Body of pancreas (tissue), 4 donors: Measurements from ENCODE around the gene PRR9. TPM values are rescaled to one million over a fixed set of nuclear protein-coding genes. Genes with fewer than 3 reads are reported as not detected.
A peak's percentile ranks its signal among the peaks of the same experiment; 100 is the strongest.

ENCODE experiments used
- ATAC-seq: fragments of 150-250 bp; one replicate; pipeline ENCODE4 v1.9.1; 2016
- DNase-seq, 4 donors: peaks; one replicate each; pipeline ENCODE4 v3.0.0-alpha.2; 2019
- H3K27ac ChIP-seq, 4 donors: fragments of 200-600 bp; sonication (generic); 1 replicate in 3 of 4; 2 replicates in 1 of 4; pipeline versions ENCODE4 v1.5.1 to v1.6.1; 2016 to 2019; ENCODE audit warnings: mild to moderate bottlenecking in 1 of 4, mixed read lengths in 1 of 4, moderate library complexity in 1 of 4
- H3K27me3 ChIP-seq, 2 donors: fragments of 200-600 bp; sonication (generic); one replicate each; pipeline ENCODE4 v1.6.0; 2016; ENCODE audit warnings: mild to moderate bottlenecking in 1 of 2
- H3K36me3 ChIP-seq, 2 donors: fragments of 200-600 bp; sonication (generic); replicated peaks in 1 of 2; 2 replicates each; pipeline ENCODE4 v1.5.1; 2016; ENCODE audit warnings: low read depth in 2 of 2; ENCODE audit not compliant: insufficient read depth in 1 of 2
- H3K4me1 ChIP-seq: fragments of 200-600 bp; sonication (generic); one replicate; pipeline ENCODE4 v1.6.0; 2016
- H3K4me3 ChIP-seq, 2 donors: fragments of 200-600 bp; sonication (generic); 1 replicate in 1 of 2; 2 replicates in 1 of 2; pipeline ENCODE4 v1.5.1; 2016 to 2019
- H3K9me3 ChIP-seq, 3 donors: fragments of 200-600 bp; sonication (generic); 1 replicate in 2 of 3; 2 replicates in 1 of 3; pipeline ENCODE4 v1.5.1; 2016
- CTCF ChIP-seq, 7 experiments: fragments of 450-650 bp in 4 of 7; fragments of 200-600 bp in 3 of 7; sonication (generic) in 3 of 7; IDR thresholded peaks; one replicate each; pipeline ENCODE4 v1.5.1; 2016 to 2019; ENCODE audit warnings: antibody characterized with exemption in 7 of 7
- POLR2A ChIP-seq, 3 donors: fragments of 450-650 bp; IDR thresholded peaks; one replicate each; pipeline ENCODE4 v1.6.1; 2016; ENCODE audit warnings: antibody characterized with exemption in 3 of 3, mild to moderate bottlenecking in 2 of 3
- WGBS, 2 donors: methylation state at CpG; one replicate each; pipeline ENCODE4 v1.1.5; 2017; 5-methylcytosine and 5-hydroxymethylcytosine counted together
- intact Hi-C: fragments of 100-400 bp; cut with DNase I; formaldehyde crosslinking; loops from one replicate; pipeline ENCODE4 v1.15.1; 2023
- total RNA-seq, 2 donors: library from RNA; depleted of rRNA; stranded (reverse); fragments of >200 nt; gene quantifications; one replicate each; pipeline ENCODE4 v1.1.0, GENCODE V29; 2016

The PRR9 gene
- total RNA-seq, 2 donors from 2014 or later = not detected

GRCh38 chr1:153261281-153262069 lies 44.1 kb downstream of the PRR9 start:
- peaks cover 5 to 32% of the 10 kb centered on the region in 2 donors for H3K27me3 ChIP-seq
- no peaks in the 10 kb centered on the region for H3K36me3 ChIP-seq
- intact Hi-C loops = no loop called here
- ATAC-seq (peak; percentile 33), DNase-seq (peak in 3 of 4 donors; percentile 18 to 30 (median 19))
- no peak for TF ChIP-seq POLR2A (IDR thresholded peaks at IDR 0.05)
- TF ChIP-seq CTCF (IDR thresholded peaks at IDR 0.05) = no peak
- 2 to 49% methylated on average over 2 to 61 of the region's 80 CpGs for WGBS, 2 donors
- no peak overlapping the region for H3K27ac ChIP-seq
- H3K4me1 ChIP-seq = peaks cover 17% of the 10 kb centered on the region
- no peaks in the 10 kb centered on the region for H3K9me3 ChIP-seq
- H3K4me3 ChIP-seq = peak overlapping the region in 1 of 2 donors; percentile 20

- H3K4me1 ChIP-seq = peaks cover 17% of the 10 kb centered on the region
- no peaks in the 10 kb centered on the region for H3K9me3 ChIP-seq
- TF ChIP-seq CTCF (IDR thresholded peaks at IDR 0.05) (no peak), POLR2A (IDR thresholded peaks at IDR 0.05) (no peak)
- no peak overlapping the region for H3K27ac ChIP-seq
- DNase-seq (no peak), ATAC-seq (no peak)
- intact Hi-C loops = no loop called here
- no peak overlapping the region for H3K4me3 ChIP-seq
- peaks cover 5 to 32% of the 10 kb centered on the region in 2 donors for H3K27me3 ChIP-seq
- 35 to 61% methylated on average over 6 of the region's 6 CpGs for WGBS, 2 donors
- no peaks in the 10 kb centered on the region for H3K36me3 ChIP-seq
Observed at GRCh38 chr1:153262070-153262366, 44.6 kb downstream of the PRR9 start.

GRCh38 chr1:153262462-153263157 lies 45.2 kb downstream of the PRR9 start:
- DNase-seq (no peak), ATAC-seq (no peak)
- Histone ChIP-seq H3K4me3 (no peak overlapping the region), H3K9me3 (no peaks in the 10 kb centered on the region), H3K27me3 (peaks cover 5 to 32% of the 10 kb centered on the region in 2 donors), H3K36me3 (no peaks in the 10 kb centered on the region), H3K4me1 (peaks cover 17% of the 10 kb centered on the region), H3K27ac (no peak overlapping the region)
- 44 to 47% methylated on average over 10 of the region's 10 CpGs for WGBS, 2 donors
- TF ChIP-seq POLR2A (IDR thresholded peaks at IDR 0.05) (no peak), CTCF (IDR thresholded peaks at IDR 0.05) (no peak)
- intact Hi-C loops = no loop called here

- DNase-seq = no peak
- Histone ChIP-seq H3K4me3 (no peak overlapping the region), H3K27me3 (peaks cover 5 to 32% of the 10 kb centered on the region in 2 donors), H3K36me3 (no peaks in the 10 kb centered on the region), H3K27ac (no peak overlapping the region), H3K9me3 (no peaks in the 10 kb centered on the region), H3K4me1 (peaks cover 17% of the 10 kb centered on the region)
- intact Hi-C loops = no loop called here
- TF ChIP-seq POLR2A (IDR thresholded peaks at IDR 0.05) (no peak), CTCF (IDR thresholded peaks at IDR 0.05) (peak in 1 of 7 experiments; percentile 27)
- ATAC-seq = no peak
- whole genome bisulfite sequencing, 2 donors = 79 to 88% methylated on average over 1 of the region's 1 CpG
Observed at GRCh38 chr1:153265457-153265856, 48.1 kb downstream of the PRR9 start.

Other genes with a start within 250 kb of the PRR9 start
- not detected for gene SPRR4, start 246.9 kb upstream of the PRR9 start, total RNA-seq
- not detected for gene SPRR1A, start 233.5 kb upstream of the PRR9 start, total RNA-seq
- not detected for gene SPRR3, start 215.8 kb upstream of the PRR9 start, total RNA-seq
- not detected for gene SPRR1B, start 186.4 kb upstream of the PRR9 start, total RNA-seq
- gene SPRR2D, start 176.5 kb upstream of the PRR9 start, total RNA-seq = not detected
- gene SPRR2A, start 160.1 kb upstream of the PRR9 start, total RNA-seq = not detected
- gene SPRR2B, start 146.0 kb upstream of the PRR9 start, total RNA-seq = not detected
- not detected for gene SPRR2E, start 123.1 kb upstream of the PRR9 start, total RNA-seq
- gene SPRR2F, start 104.1 kb upstream of the PRR9 start, total RNA-seq = 1 to 10 TPM in 1 of 2 donors, not detected in 1; 1.3 TPM
- not detected for gene SPRR2G, start 66.7 kb upstream of the PRR9 start, total RNA-seq
- not detected for gene LELP1, start 14.2 kb upstream of the PRR9 start, total RNA-seq
- gene LORICRIN, start 42.1 kb downstream of the PRR9 start, total RNA-seq = not detected
- gene PGLYRP3, start 95.4 kb downstream of the PRR9 start, total RNA-seq = not detected
- gene PGLYRP4, start 131.3 kb downstream of the PRR9 start, total RNA-seq = not detected
- gene S100A9, start 140.3 kb downstream of the PRR9 start, total RNA-seq = 10 to 100 TPM; 19.5 to 43.2 TPM
- not detected for gene S100A12, start 158.0 kb downstream of the PRR9 start, total RNA-seq
- gene S100A8, start 173.5 kb downstream of the PRR9 start, total RNA-seq = 1 to 10 TPM in 1 of 2 donors, not detected in 1; 1.8 TPM
- not detected for gene S100A7A, start 198.9 kb downstream of the PRR9 start, total RNA-seq
- gene S100A7, start 243.1 kb downstream of the PRR9 start, total RNA-seq = not detected